HEK293 (cell line): Measurements from ENCODE around the gene BBLN.
"Not testable (repeated sequence)": the region's sequence is repeated elsewhere in the genome, so short reads cannot be mapped to it uniquely, and the experiment has no call there.

Experiments
- CTCF ChIP-seq: fragments of 450-650 bp; formaldehyde crosslinking; IDR thresholded peaks from 2 replicates; pipeline ENCODE4 v1.5.1; 2016; ENCODE audit warnings: missing biosample characterization, missing genetic modification characterization
- ELK4 ChIP-seq: IDR thresholded peaks from 2 replicates; pipeline ENCODE4 v1.6.1; 2011; ENCODE audit warnings: mild to moderate bottlenecking, low read depth, low read length, borderline replicate concordance
- KLF7 ChIP-seq: fragments of 450-650 bp; formaldehyde crosslinking; IDR thresholded peaks from 2 replicates; pipeline ENCODE4 v1.5.1; 2016; ENCODE audit warnings: missing biosample characterization, missing genetic modification characterization, borderline replicate concordance
- SP2 ChIP-seq: fragments of 450-650 bp; formaldehyde crosslinking; IDR thresholded peaks from 2 replicates; pipeline ENCODE4 v1.5.1; 2016; ENCODE audit warnings: missing biosample characterization, missing genetic modification characterization
- ZNF23 ChIP-seq: fragments of 450-650 bp; formaldehyde crosslinking; IDR thresholded peaks from 2 replicates; pipeline ENCODE4 v1.5.1; 2016; ENCODE audit warnings: missing biosample characterization, missing genetic modification characterization, borderline replicate concordance
- ZNF391 ChIP-seq: fragments of 450-650 bp; formaldehyde crosslinking; IDR thresholded peaks from 2 replicates; pipeline ENCODE4 v1.5.1; 2016; ENCODE audit warnings: low read depth, missing biosample characterization, missing genetic modification characterization, borderline replicate concordance
- ZNF664 ChIP-seq: fragments of 450-650 bp; formaldehyde crosslinking; IDR thresholded peaks from 2 replicates; pipeline ENCODE4 v1.5.1; 2016; ENCODE audit warnings: missing biosample characterization, missing genetic modification characterization
- ZNF670 ChIP-seq: fragments of 450-650 bp; formaldehyde crosslinking; IDR thresholded peaks from 2 replicates; pipeline ENCODE4 v1.5.1; 2016; ENCODE audit warnings: missing biosample characterization, missing genetic modification characterization, low read depth
- TF ChIP-seq, protein P1 (sequence below): fragments of 450-650 bp; formaldehyde crosslinking; conservative IDR thresholded peaks from 2 replicates; pipeline ENCODE4 v1.5.1; 2016; ENCODE audit warnings: low read depth, missing biosample characterization, missing genetic modification characterization
- TF ChIP-seq, protein P2 (sequence below): fragments of 450-650 bp; formaldehyde crosslinking; IDR thresholded peaks from 2 replicates; pipeline ENCODE4 v1.5.1; 2016; ENCODE audit warnings: missing biosample characterization, missing genetic modification characterization

DNA sequence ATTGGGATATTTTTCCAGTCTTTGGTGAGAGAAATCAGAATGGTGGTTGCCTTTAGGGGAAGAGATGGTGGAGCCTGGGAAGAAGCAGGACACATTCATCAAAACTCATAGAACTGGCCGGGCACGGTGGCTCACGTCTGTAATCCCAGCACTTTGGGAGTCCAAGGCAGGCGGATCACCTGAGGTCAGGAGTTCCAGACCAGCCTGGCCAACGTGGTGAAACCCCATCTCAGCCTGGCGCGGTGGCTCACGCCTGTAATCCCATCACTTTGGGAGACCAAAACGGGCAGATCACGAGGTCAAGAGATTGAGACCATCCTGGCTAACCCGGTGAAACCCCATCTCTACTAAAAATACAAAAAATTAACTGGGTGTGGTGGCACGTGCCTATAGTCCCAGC, 48.3 kb upstream of the BBLN start:
- TF ChIP-seq, protein P1, sequence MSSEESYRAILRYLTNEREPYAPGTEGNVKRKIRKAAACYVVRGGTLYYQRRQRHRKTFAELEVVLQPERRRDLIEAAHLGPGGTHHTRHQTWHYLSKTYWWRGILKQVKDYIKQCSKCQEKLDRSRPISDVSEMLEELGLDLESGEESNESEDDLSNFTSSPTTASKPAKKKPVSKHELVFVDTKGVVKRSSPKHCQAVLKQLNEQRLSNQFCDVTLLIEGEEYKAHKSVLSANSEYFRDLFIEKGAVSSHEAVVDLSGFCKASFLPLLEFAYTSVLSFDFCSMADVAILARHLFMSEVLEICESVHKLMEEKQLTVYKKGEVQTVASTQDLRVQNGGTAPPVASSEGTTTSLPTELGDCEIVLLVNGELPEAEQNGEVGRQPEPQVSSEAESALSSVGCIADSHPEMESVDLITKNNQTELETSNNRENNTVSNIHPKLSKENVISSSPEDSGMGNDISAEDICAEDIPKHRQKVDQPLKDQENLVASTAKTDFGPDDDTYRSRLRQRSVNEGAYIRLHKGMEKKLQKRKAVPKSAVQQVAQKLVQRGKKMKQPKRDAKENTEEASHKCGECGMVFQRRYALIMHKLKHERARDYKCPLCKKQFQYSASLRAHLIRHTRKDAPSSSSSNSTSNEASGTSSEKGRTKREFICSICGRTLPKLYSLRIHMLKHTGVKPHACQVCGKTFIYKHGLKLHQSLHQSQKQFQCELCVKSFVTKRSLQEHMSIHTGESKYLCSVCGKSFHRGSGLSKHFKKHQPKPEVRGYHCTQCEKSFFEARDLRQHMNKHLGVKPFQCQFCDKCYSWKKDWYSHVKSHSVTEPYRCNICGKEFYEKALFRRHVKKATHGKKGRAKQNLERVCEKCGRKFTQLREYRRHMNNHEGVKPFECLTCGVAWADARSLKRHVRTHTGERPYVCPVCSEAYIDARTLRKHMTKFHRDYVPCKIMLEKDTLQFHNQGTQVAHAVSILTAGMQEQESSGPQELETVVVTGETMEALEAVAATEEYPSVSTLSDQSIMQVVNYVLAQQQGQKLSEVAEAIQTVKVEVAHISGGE = not testable (repeated sequence)
- not testable (repeated sequence) for TF ChIP-seq CTCF (tag by site-specific recombination); ZNF664 (tag by site-specific recombination); ZNF23 (tag by site-specific recombination); ZNF670 (tag by site-specific recombination); ELK4; SP2 (tag by site-specific recombination); ZNF391; KLF7 (tag by site-specific recombination)
- TF ChIP-seq, protein P2, sequence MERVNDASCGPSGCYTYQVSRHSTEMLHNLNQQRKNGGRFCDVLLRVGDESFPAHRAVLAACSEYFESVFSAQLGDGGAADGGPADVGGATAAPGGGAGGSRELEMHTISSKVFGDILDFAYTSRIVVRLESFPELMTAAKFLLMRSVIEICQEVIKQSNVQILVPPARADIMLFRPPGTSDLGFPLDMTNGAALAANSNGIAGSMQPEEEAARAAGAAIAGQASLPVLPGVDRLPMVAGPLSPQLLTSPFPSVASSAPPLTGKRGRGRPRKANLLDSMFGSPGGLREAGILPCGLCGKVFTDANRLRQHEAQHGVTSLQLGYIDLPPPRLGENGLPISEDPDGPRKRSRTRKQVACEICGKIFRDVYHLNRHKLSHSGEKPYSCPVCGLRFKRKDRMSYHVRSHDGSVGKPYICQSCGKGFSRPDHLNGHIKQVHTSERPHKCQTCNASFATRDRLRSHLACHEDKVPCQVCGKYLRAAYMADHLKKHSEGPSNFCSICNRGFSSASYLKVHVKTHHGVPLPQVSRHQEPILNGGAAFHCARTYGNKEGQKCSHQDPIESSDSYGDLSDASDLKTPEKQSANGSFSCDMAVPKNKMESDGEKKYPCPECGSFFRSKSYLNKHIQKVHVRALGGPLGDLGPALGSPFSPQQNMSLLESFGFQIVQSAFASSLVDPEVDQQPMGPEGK (tag by site-specific recombination) = not testable (repeated sequence)
